ENCODE measurements around the gene ZNF500.

Gene ZNF500

DNA sequence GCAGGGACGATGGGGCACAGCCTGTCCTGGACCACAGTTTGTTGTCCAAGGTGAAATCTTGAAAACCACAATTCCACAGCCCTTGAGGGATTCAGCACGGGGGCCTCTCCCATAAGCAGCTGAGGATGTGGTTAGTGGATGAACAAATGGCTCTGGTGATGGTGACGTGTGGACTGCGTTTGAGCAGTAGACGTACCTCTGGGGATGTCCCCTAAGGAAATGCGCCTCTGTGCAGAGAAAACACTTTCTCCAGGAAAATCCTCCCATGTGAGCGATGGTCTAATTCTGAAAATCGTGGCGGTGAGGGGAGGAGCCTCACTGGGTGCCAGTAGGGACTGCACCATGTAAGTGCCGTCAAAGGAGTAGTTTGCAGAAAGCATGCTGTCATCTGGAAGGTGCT lies 23.9 kb upstream of the ZNF500 start:
- H3K9me3 ChIP-seq (ENCODE audit: insufficient read depth, low read length): no peaks in the 10 kb centered on the region
- no peaks in the 10 kb centered on the region for H4K20me1 ChIP-seq (ENCODE audit: low read depth, low read length)
- TF ChIP-seq EZH2phosphoT487 (conservative IDR thresholded peaks at IDR 0.05; ENCODE audit: low read length) (no peak), CTCF (IDR thresholded peaks at IDR 0.05; ENCODE audit: insufficient read depth, low read length, poor library complexity, severe bottlenecking) (no peak)
- no peaks in the 10 kb centered on the region for H3K79me2 ChIP-seq (ENCODE audit: insufficient read depth, low read length)
- no peaks in the 10 kb centered on the region for H3K36me3 ChIP-seq (ENCODE audit: low read length)
- no peaks in the 10 kb centered on the region for H3K27me3 ChIP-seq (ENCODE audit: low read length)
- no peak overlapping the region for H3K9ac ChIP-seq (ENCODE audit: low read length)
- H3K4me3 ChIP-seq (ENCODE audit: insufficient read depth, low read length, poor library complexity, severe bottlenecking): no peak overlapping the region
- H2AFZ ChIP-seq (ENCODE audit: low read depth, low read length, severe bottlenecking): no peak overlapping the region
- no peak overlapping the region for H3K4me2 ChIP-seq (ENCODE audit: low read depth, low read length, poor library complexity, severe bottlenecking)
- H3K27ac ChIP-seq (ENCODE audit: low read depth, low read length): no peak overlapping the region
- H3F3A ChIP-seq (ENCODE audit: insufficient read depth): no peaks in the 10 kb centered on the region
- no peaks in the 10 kb centered on the region for H3K9me2 ChIP-seq (replicated peaks; ENCODE audit: insufficient read depth, low read length)

DNA sequence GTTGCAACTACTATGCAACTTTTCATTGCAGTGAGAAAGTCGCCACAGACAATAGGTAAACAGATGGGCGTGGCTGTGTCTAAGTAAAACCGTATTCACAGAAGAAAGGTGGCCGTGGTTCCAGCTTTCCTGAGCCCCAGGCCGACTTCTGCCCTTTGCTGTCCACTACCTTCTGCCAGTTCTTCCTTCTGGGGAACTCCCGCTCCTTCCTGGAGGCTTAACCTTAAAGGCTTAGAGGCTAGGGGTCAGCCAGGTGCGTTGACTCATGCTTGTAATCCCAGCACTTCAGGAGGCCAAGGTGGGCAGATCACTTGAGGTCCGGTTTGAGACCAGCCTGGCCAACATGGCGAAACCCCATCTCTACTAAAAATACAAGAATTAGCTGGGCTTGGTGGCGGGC lies 23.3 kb upstream of the ZNF500 start:
- no peak for TF ChIP-seq EZH2phosphoT487 (conservative IDR thresholded peaks at IDR 0.05; ENCODE audit: low read length)
- no peak for TF ChIP-seq CTCF (IDR thresholded peaks at IDR 0.05; ENCODE audit: insufficient read depth, low read length, poor library complexity, severe bottlenecking)
- H3K79me2 ChIP-seq (ENCODE audit: insufficient read depth, low read length): no peaks in the 10 kb centered on the region
- H3K9ac ChIP-seq (ENCODE audit: low read length): no peak overlapping the region
- H3K4me3 ChIP-seq (ENCODE audit: insufficient read depth, low read length, poor library complexity, severe bottlenecking): no peak overlapping the region
- H3K9me2 ChIP-seq (replicated peaks; ENCODE audit: insufficient read depth, low read length): no peaks in the 10 kb centered on the region
- no peak overlapping the region for H3K27ac ChIP-seq (ENCODE audit: low read depth, low read length)
- no peaks in the 10 kb centered on the region for H3K36me3 ChIP-seq (ENCODE audit: low read length)
- H3K4me2 ChIP-seq (ENCODE audit: low read depth, low read length, poor library complexity, severe bottlenecking): no peak overlapping the region
- no peaks in the 10 kb centered on the region for H3F3A ChIP-seq (ENCODE audit: insufficient read depth)
- H2AFZ ChIP-seq (ENCODE audit: low read depth, low read length, severe bottlenecking): no peak overlapping the region
- H4K20me1 ChIP-seq (ENCODE audit: low read depth, low read length): no peaks in the 10 kb centered on the region
- no peaks in the 10 kb centered on the region for H3K27me3 ChIP-seq (ENCODE audit: low read length)
- H3K9me3 ChIP-seq (ENCODE audit: insufficient read depth, low read length): no peaks in the 10 kb centered on the region

GRCh38 chr16:4788910-4789309 lies 21.9 kb upstream of the ZNF500 start:
- H3K79me2 ChIP-seq (ENCODE audit: insufficient read depth, low read length): no peaks in the 10 kb centered on the region
- no peak overlapping the region for H3K4me2 ChIP-seq (ENCODE audit: low read depth, low read length, poor library complexity, severe bottlenecking)
- H3K9me3 ChIP-seq (ENCODE audit: insufficient read depth, low read length): no peaks in the 10 kb centered on the region
- TF ChIP-seq CTCF (IDR thresholded peaks at IDR 0.05; ENCODE audit: insufficient read depth, low read length, poor library complexity, severe bottlenecking) (no peak), EZH2phosphoT487 (conservative IDR thresholded peaks at IDR 0.05; ENCODE audit: low read length) (no peak)
- no peaks in the 10 kb centered on the region for H3K27me3 ChIP-seq (ENCODE audit: low read length)
- no peaks in the 10 kb centered on the region for H3F3A ChIP-seq (ENCODE audit: insufficient read depth)
- H3K9ac ChIP-seq (ENCODE audit: low read length): no peak overlapping the region
- H3K4me3 ChIP-seq (ENCODE audit: insufficient read depth, low read length, poor library complexity, severe bottlenecking): no peak overlapping the region
- no peaks in the 10 kb centered on the region for H3K36me3 ChIP-seq (ENCODE audit: low read length)
- no peaks in the 10 kb centered on the region for H4K20me1 ChIP-seq (ENCODE audit: low read depth, low read length)
- H3K9me2 ChIP-seq (replicated peaks; ENCODE audit: insufficient read depth, low read length): no peaks in the 10 kb centered on the region
- H2AFZ ChIP-seq (ENCODE audit: low read depth, low read length, severe bottlenecking): no peak overlapping the region
- no peak overlapping the region for H3K27ac ChIP-seq (ENCODE audit: low read depth, low read length)

DNA sequence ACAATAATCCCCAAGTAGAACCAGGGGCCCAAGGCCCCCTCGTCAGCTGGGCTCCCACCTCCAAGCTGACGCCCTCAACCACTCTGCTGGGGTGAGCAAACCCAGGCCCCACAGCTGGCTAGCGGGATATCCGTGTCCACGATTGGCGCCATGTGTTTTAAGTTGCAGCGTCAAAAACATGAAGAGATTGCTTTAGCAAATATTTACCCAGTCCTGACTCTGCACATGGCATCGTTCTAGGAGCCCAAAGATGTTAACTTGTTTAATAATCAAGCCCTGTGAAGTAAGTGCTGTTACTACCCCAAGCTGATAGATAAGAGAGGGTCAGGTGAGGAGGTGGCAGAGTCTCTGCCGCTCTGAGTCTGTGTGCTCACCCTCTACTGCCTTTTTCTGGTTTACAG lies 21.5 kb upstream of the ZNF500 start:
- no peaks in the 10 kb centered on the region for H3F3A ChIP-seq (ENCODE audit: insufficient read depth)
- H3K79me2 ChIP-seq (ENCODE audit: insufficient read depth, low read length): no peaks in the 10 kb centered on the region
- no peak overlapping the region for H3K9ac ChIP-seq (ENCODE audit: low read length)
- no peak overlapping the region for H3K4me3 ChIP-seq (ENCODE audit: insufficient read depth, low read length, poor library complexity, severe bottlenecking)
- H3K36me3 ChIP-seq (ENCODE audit: low read length): no peaks in the 10 kb centered on the region
- no peak overlapping the region for H2AFZ ChIP-seq (ENCODE audit: low read depth, low read length, severe bottlenecking)
- no peak for TF ChIP-seq CTCF (IDR thresholded peaks at IDR 0.05; ENCODE audit: insufficient read depth, low read length, poor library complexity, severe bottlenecking)
- no peak for TF ChIP-seq EZH2phosphoT487 (conservative IDR thresholded peaks at IDR 0.05; ENCODE audit: low read length)
- no peak overlapping the region for H3K4me2 ChIP-seq (ENCODE audit: low read depth, low read length, poor library complexity, severe bottlenecking)
- no peak overlapping the region for H3K27ac ChIP-seq (ENCODE audit: low read depth, low read length)
- H3K27me3 ChIP-seq (ENCODE audit: low read length): no peaks in the 10 kb centered on the region
- no peaks in the 10 kb centered on the region for H3K9me2 ChIP-seq (replicated peaks; ENCODE audit: insufficient read depth, low read length)
- no peaks in the 10 kb centered on the region for H3K9me3 ChIP-seq (ENCODE audit: insufficient read depth, low read length)
- H4K20me1 ChIP-seq (ENCODE audit: low read depth, low read length): no peaks in the 10 kb centered on the region

All from SU-DHL-6 (cell line).